Activated naive CD4-positive, alpha-beta T cell treated with anti-CD3 and anti-CD28 coated beads, Interleukin-2, amount 10 ng/mL, durations not matched to agents 7 days and 5 days (primary cell): ENCODE results near the gene ADAMTS2.

Source experiments
- CTCF ChIA-PET: fragments of 350-600 bp; sonication (Branson Sonifier 250); formaldehyde crosslinking; loops from one replicate; lab custom pipeline; 2021; ENCODE audit warnings: antibody characterized with exemption; lab: Charles Lee
- DNase-seq: peaks from one replicate; pipeline ENCODE4 v3.0.0-alpha.2; 2020
- H3K27ac Mint-ChIP-seq: one replicate; pipeline ENCODE4 v1.8.0; 2021; ENCODE audit warnings: mild to moderate bottlenecking, moderate library complexity, mixed read lengths
- H3K27me3 Mint-ChIP-seq: one replicate; pipeline ENCODE4 v1.8.0; 2021; ENCODE audit warnings: mild to moderate bottlenecking, mixed read lengths
- H3K36me3 Mint-ChIP-seq: one replicate; pipeline ENCODE4 v1.8.0; 2021; ENCODE audit warnings: mixed read lengths
- H3K4me1 Mint-ChIP-seq: one replicate; pipeline ENCODE4 v1.8.0; 2021; ENCODE audit warnings: mixed read lengths
- H3K4me3 Mint-ChIP-seq: one replicate; pipeline ENCODE4 v1.8.0; 2021; ENCODE audit warnings: mild to moderate bottlenecking, moderate library complexity, mixed read lengths
- H3K9me3 Mint-ChIP-seq: one replicate; pipeline ENCODE4 v1.8.0; 2021; ENCODE audit warnings: mixed read lengths

Gene ADAMTS2

GRCh38 chr5:179207920-179208705, 137.1 kb downstream of the ADAMTS2 start:
- no peaks in the 10 kb centered on the region for H3K36me3 Mint-ChIP-seq
- no peak overlapping the region for H3K27ac Mint-ChIP-seq
- no peaks in the 10 kb centered on the region for H3K9me3 Mint-ChIP-seq
- CTCF ChIA-PET: no interaction called here
- no peak for DNase-seq
- no peak overlapping the region for H3K4me3 Mint-ChIP-seq
- no peaks in the 10 kb centered on the region for H3K27me3 Mint-ChIP-seq
- H3K4me1 Mint-ChIP-seq: no peaks in the 10 kb centered on the region

GRCh38 chr5:179207470-179207869, 137.8 kb downstream of the ADAMTS2 start:
- CTCF ChIA-PET: no interaction called here
- Mint-ChIP-seq H3K27me3 (no peaks in the 10 kb centered on the region), H3K4me3 (no peak overlapping the region), H3K36me3 (no peaks in the 10 kb centered on the region), H3K4me1 (no peaks in the 10 kb centered on the region), H3K27ac (no peak overlapping the region), H3K9me3 (no peaks in the 10 kb centered on the region)
- DNase-seq: no peak

- CTCF ChIA-PET: no interaction called here
- no peak overlapping the region for H3K27ac Mint-ChIP-seq
- H3K9me3 Mint-ChIP-seq: no peaks in the 10 kb centered on the region
- no peaks in the 10 kb centered on the region for H3K4me1 Mint-ChIP-seq
- no peak for DNase-seq
- H3K27me3 Mint-ChIP-seq: no peaks in the 10 kb centered on the region
- no peak overlapping the region for H3K4me3 Mint-ChIP-seq
- no peaks in the 10 kb centered on the region for H3K36me3 Mint-ChIP-seq
Measured at GRCh38 chr5:179206366-179206765, 138.9 kb downstream of the ADAMTS2 start.

GRCh38 chr5:179205277-179205676, 140.0 kb downstream of the ADAMTS2 start:
- DNase-seq: no peak
- H3K27me3 Mint-ChIP-seq: no peaks in the 10 kb centered on the region
- no peak overlapping the region for H3K27ac Mint-ChIP-seq
- CTCF ChIA-PET: no interaction called here
- H3K9me3 Mint-ChIP-seq: no peaks in the 10 kb centered on the region
- no peaks in the 10 kb centered on the region for H3K4me1 Mint-ChIP-seq
- H3K4me3 Mint-ChIP-seq: no peak overlapping the region
- H3K36me3 Mint-ChIP-seq: no peaks in the 10 kb centered on the region

- H3K4me3 Mint-ChIP-seq: no peak overlapping the region
Measured at GRCh38 chr5:179204572-179204971, 140.7 kb downstream of the ADAMTS2 start.

GRCh38 chr5:179203248-179203647, 142.0 kb downstream of the ADAMTS2 start:
- no peak for DNase-seq
- Mint-ChIP-seq H3K4me1 (no peaks in the 10 kb centered on the region), H3K27me3 (no peaks in the 10 kb centered on the region), H3K9me3 (no peaks in the 10 kb centered on the region), H3K4me3 (no peak overlapping the region), H3K27ac (no peak overlapping the region), H3K36me3 (no peaks in the 10 kb centered on the region)
- CTCF ChIA-PET: no interaction called here

More at GRCh38 chr5:179204572-179204971, 140.7 kb downstream of the ADAMTS2 start:
- CTCF ChIA-PET: no interaction called here
- DNase-seq: no peak
- Mint-ChIP-seq H3K4me1 (no peaks in the 10 kb centered on the region), H3K9me3 (no peaks in the 10 kb centered on the region), H3K27me3 (no peaks in the 10 kb centered on the region), H3K27ac (no peak overlapping the region), H3K36me3 (no peaks in the 10 kb centered on the region)

- Mint-ChIP-seq H3K27me3 (no peaks in the 10 kb centered on the region), H3K27ac (no peak overlapping the region), H3K4me3 (no peak overlapping the region), H3K9me3 (no peaks in the 10 kb centered on the region), H3K36me3 (no peaks in the 10 kb centered on the region), H3K4me1 (no peaks in the 10 kb centered on the region)
- DNase-seq: no peak
- CTCF ChIA-PET: no interaction called here
Measured at GRCh38 chr5:179201986-179202385, 143.3 kb downstream of the ADAMTS2 start.

GRCh38 chr5:179199246-179199645, 146.0 kb downstream of the ADAMTS2 start:
- CTCF ChIA-PET: no interaction called here
- H3K4me1 Mint-ChIP-seq: no peaks in the 10 kb centered on the region
- H3K27me3 Mint-ChIP-seq: no peaks in the 10 kb centered on the region
- H3K27ac Mint-ChIP-seq: no peak overlapping the region
- H3K9me3 Mint-ChIP-seq: no peaks in the 10 kb centered on the region
- no peaks in the 10 kb centered on the region for H3K36me3 Mint-ChIP-seq
- H3K4me3 Mint-ChIP-seq: no peak overlapping the region
- no peak for DNase-seq

- no peak overlapping the region for H3K27ac Mint-ChIP-seq
- no peak for DNase-seq
- no peaks in the 10 kb centered on the region for H3K27me3 Mint-ChIP-seq
- CTCF ChIA-PET: no interaction called here
- no peaks in the 10 kb centered on the region for H3K4me1 Mint-ChIP-seq
- no peaks in the 10 kb centered on the region for H3K9me3 Mint-ChIP-seq
- no peak overlapping the region for H3K4me3 Mint-ChIP-seq
- H3K36me3 Mint-ChIP-seq: no peaks in the 10 kb centered on the region
Measured at GRCh38 chr5:179198825-179199224, 146.4 kb downstream of the ADAMTS2 start.

- Mint-ChIP-seq H3K27ac (no peak overlapping the region), H3K4me1 (no peaks in the 10 kb centered on the region), H3K9me3 (no peaks in the 10 kb centered on the region), H3K4me3 (no peak overlapping the region), H3K27me3 (peaks cover 3% of the 10 kb centered on the region), H3K36me3 (no peaks in the 10 kb centered on the region)
- CTCF ChIA-PET: no interaction called here
- no peak for DNase-seq
Measured at GRCh38 chr5:179196405-179197079, 148.7 kb downstream of the ADAMTS2 start.

- CTCF ChIA-PET: no interaction called here
- Mint-ChIP-seq H3K4me1 (no peaks in the 10 kb centered on the region), H3K27ac (no peak overlapping the region), H3K36me3 (no peaks in the 10 kb centered on the region), H3K9me3 (no peaks in the 10 kb centered on the region), H3K27me3 (peaks cover 3% of the 10 kb centered on the region), H3K4me3 (no peak overlapping the region)
- DNase-seq: no peak
Measured at GRCh38 chr5:179195561-179196404, 149.5 kb downstream of the ADAMTS2 start.

GRCh38 chr5:179194941-179195381, 150.3 kb downstream of the ADAMTS2 start:
- Mint-ChIP-seq H3K4me1 (no peaks in the 10 kb centered on the region), H3K9me3 (no peaks in the 10 kb centered on the region), H3K36me3 (no peaks in the 10 kb centered on the region), H3K4me3 (no peak overlapping the region), H3K27me3 (peaks cover 3% of the 10 kb centered on the region), H3K27ac (no peak overlapping the region)
- no peak for DNase-seq
- CTCF ChIA-PET: no interaction called here

GRCh38 chr5:179194201-179194910, 150.9 kb downstream of the ADAMTS2 start:
- H3K36me3 Mint-ChIP-seq: no peaks in the 10 kb centered on the region
- no peak overlapping the region for H3K4me3 Mint-ChIP-seq
- no peaks in the 10 kb centered on the region for H3K9me3 Mint-ChIP-seq
- H3K27ac Mint-ChIP-seq: no peak overlapping the region
- CTCF ChIA-PET: no interaction called here
- H3K4me1 Mint-ChIP-seq: no peaks in the 10 kb centered on the region
- no peak for DNase-seq
- peaks cover 3% of the 10 kb centered on the region for H3K27me3 Mint-ChIP-seq

GRCh38 chr5:179193746-179194145, 151.5 kb downstream of the ADAMTS2 start:
- no peak overlapping the region for H3K4me3 Mint-ChIP-seq
- H3K9me3 Mint-ChIP-seq: no peaks in the 10 kb centered on the region
- peaks cover 3% of the 10 kb centered on the region for H3K27me3 Mint-ChIP-seq
- DNase-seq: no peak
- CTCF ChIA-PET: no interaction called here
- H3K27ac Mint-ChIP-seq: no peak overlapping the region
- no peaks in the 10 kb centered on the region for H3K36me3 Mint-ChIP-seq
- H3K4me1 Mint-ChIP-seq: no peaks in the 10 kb centered on the region
